ENCODE measurements around the gene LIPK. TPM values are rescaled to one million over a fixed set of nuclear protein-coding genes. Genes with fewer than 3 reads are reported as not detected.
"Not testable (repeated sequence)": the region's sequence is repeated elsewhere in the genome, so short reads cannot be mapped to it uniquely, and the experiment has no call there.

LIPK gene
- total and polyA plus RNA-seq, 4 donors = not detected

- Histone ChIP-seq H3K36me3 (ENCODE audit: control insufficient read depth in 4 of 4, insufficient read depth in 4 of 4, low read length in 4 of 4) (no peaks in the 10 kb centered on the region), H3K9ac (ENCODE audit: insufficient read depth in 1 of 2, low read length in 2 of 2) (no peak overlapping the region), H3K27me3 (ENCODE audit: control insufficient read depth in 3 of 3, insufficient read depth in 3 of 3, low read length in 2 of 3) (no peaks in the 10 kb centered on the region), H3K4me3 (no peak overlapping the region), H3K4me1 (ENCODE audit: control insufficient read depth in 5 of 5, insufficient read depth in 5 of 5, low read length in 5 of 5) (no peaks in the 10 kb centered on the region), H3K27ac (ENCODE audit: low read depth in 1 of 2, low read length in 1 of 2) (no peak overlapping the region), H3K9me3 (ENCODE audit: control insufficient read depth in 4 of 4, insufficient read depth in 3 of 4, low read length in 3 of 4) (no peaks in the 10 kb centered on the region)
- WGBS, 2 donors = 26 to 37% methylated on average over 6 of the region's 6 CpGs
- TF ChIP-seq, protein P1, sequence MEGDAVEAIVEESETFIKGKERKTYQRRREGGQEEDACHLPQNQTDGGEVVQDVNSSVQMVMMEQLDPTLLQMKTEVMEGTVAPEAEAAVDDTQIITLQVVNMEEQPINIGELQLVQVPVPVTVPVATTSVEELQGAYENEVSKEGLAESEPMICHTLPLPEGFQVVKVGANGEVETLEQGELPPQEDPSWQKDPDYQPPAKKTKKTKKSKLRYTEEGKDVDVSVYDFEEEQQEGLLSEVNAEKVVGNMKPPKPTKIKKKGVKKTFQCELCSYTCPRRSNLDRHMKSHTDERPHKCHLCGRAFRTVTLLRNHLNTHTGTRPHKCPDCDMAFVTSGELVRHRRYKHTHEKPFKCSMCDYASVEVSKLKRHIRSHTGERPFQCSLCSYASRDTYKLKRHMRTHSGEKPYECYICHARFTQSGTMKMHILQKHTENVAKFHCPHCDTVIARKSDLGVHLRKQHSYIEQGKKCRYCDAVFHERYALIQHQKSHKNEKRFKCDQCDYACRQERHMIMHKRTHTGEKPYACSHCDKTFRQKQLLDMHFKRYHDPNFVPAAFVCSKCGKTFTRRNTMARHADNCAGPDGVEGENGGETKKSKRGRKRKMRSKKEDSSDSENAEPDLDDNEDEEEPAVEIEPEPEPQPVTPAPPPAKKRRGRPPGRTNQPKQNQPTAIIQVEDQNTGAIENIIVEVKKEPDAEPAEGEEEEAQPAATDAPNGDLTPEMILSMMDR (IDR thresholded peaks at IDR 0.05; ENCODE audit: control extremely low read depth, extremely low read depth) = no peak
- DNase-seq (peak in 2 of 3 donors; percentile 32 to 35), ATAC-seq (ENCODE audit: insufficient read depth, low FRiP score) (no peak)
Measured at GRCh38 chr10:88731296-88731695, 25.2 kb downstream of the LIPK start.

GRCh38 chr10:88733215-88733614 lies 27.2 kb downstream of the LIPK start:
- H3K9ac ChIP-seq (ENCODE audit: insufficient read depth in 1 of 2, low read length in 2 of 2) = no peak overlapping the region
- H3K27me3 ChIP-seq (ENCODE audit: control insufficient read depth in 3 of 3, insufficient read depth in 3 of 3, low read length in 2 of 3) = no peaks in the 10 kb centered on the region
- ATAC-seq (ENCODE audit: insufficient read depth, low FRiP score) (no peak), DNase-seq (no peak)
- H3K4me3 ChIP-seq = no peak overlapping the region
- TF ChIP-seq, protein P1 (IDR thresholded peaks at IDR 0.05; ENCODE audit: control extremely low read depth, extremely low read depth) = no peak
- WGBS, 2 donors = 88 to 97% methylated on average over 2 of the region's 2 CpGs
- no peaks in the 10 kb centered on the region for H3K4me1 ChIP-seq (ENCODE audit: control insufficient read depth in 5 of 5, insufficient read depth in 5 of 5, low read length in 5 of 5)
- no peaks in the 10 kb centered on the region for H3K36me3 ChIP-seq (ENCODE audit: control insufficient read depth in 4 of 4, insufficient read depth in 4 of 4, low read length in 4 of 4)
- no peak overlapping the region for H3K27ac ChIP-seq (ENCODE audit: low read depth in 1 of 2, low read length in 1 of 2)
- H3K9me3 ChIP-seq (ENCODE audit: control insufficient read depth in 4 of 4, insufficient read depth in 3 of 4, low read length in 3 of 4) = no peaks in the 10 kb centered on the region

DNA sequence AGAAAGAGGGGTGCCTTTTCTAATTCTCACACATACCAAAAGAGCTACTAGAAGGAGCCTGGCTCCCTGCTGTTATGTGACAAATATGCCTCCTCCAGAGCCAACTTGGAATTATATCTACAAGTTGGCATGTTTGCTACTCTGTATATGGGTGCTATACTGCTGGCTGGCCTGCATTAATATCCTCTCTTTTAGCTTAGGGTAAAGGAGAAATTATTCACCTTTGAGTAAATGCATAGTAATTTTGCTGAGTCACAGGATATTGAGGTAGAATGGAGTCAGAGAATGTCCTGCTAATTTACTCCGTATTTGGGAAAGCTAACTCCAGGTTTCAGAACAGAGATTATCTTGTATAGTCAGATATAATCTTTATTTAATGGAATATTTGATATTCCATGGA lies 29.6 kb downstream of the LIPK start:
- no peaks in the 10 kb centered on the region for H3K36me3 ChIP-seq (ENCODE audit: control insufficient read depth in 4 of 4, insufficient read depth in 4 of 4, low read length in 4 of 4)
- DNase-seq (no peak), ATAC-seq (ENCODE audit: insufficient read depth, low FRiP score) (no peak)
- no peaks in the 10 kb centered on the region for H3K4me1 ChIP-seq (ENCODE audit: control insufficient read depth in 5 of 5, insufficient read depth in 5 of 5, low read length in 5 of 5)
- TF ChIP-seq, protein P1 (IDR thresholded peaks at IDR 0.05; ENCODE audit: control extremely low read depth, extremely low read depth) = no peak
- H3K4me3 ChIP-seq = no peak overlapping the region
- no peak overlapping the region for H3K27ac ChIP-seq (ENCODE audit: low read depth in 1 of 2, low read length in 1 of 2)
- H3K27me3 ChIP-seq (ENCODE audit: control insufficient read depth in 3 of 3, insufficient read depth in 3 of 3, low read length in 2 of 3) = no peaks in the 10 kb centered on the region
- H3K9ac ChIP-seq (ENCODE audit: insufficient read depth in 1 of 2, low read length in 2 of 2) = no peak overlapping the region
- H3K9me3 ChIP-seq (ENCODE audit: control insufficient read depth in 4 of 4, insufficient read depth in 3 of 4, low read length in 3 of 4) = no peaks in the 10 kb centered on the region
- WGBS, 2 donors = 50 to 69% methylated on average over 1 of the region's 1 CpG

DNA sequence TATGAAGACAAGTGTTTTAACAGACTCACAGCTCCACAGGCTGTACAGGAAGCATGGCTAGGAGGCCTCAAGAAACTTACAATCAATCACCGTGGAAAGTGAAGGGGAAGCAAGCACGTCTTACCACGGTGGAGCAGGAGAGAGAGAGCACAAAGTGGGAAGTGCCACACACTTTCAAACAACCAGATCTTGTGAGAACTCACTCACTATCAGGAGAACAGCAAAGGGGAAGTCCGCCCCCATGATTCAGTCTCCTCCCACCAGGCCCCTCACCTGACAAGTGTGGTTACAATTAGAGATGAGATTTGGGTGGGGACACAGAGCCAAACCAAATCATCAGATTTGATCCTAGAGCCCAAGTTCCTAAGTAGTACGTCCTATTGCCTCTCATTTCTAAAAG lies 35.9 kb downstream of the LIPK start:
- not testable (repeated sequence) for H3K9me3 ChIP-seq (ENCODE audit: control insufficient read depth in 4 of 4, insufficient read depth in 3 of 4, low read length in 3 of 4); DNase-seq; H3K27me3 ChIP-seq (ENCODE audit: control insufficient read depth in 3 of 3, insufficient read depth in 3 of 3, low read length in 2 of 3); H3K27ac ChIP-seq (ENCODE audit: low read depth in 1 of 2, low read length in 1 of 2); H3K4me1 ChIP-seq (ENCODE audit: control insufficient read depth in 5 of 5, insufficient read depth in 5 of 5, low read length in 5 of 5); H3K9ac ChIP-seq (ENCODE audit: insufficient read depth in 1 of 2, low read length in 2 of 2); H3K4me3 ChIP-seq; ATAC-seq (ENCODE audit: insufficient read depth, low FRiP score); H3K36me3 ChIP-seq (ENCODE audit: control insufficient read depth in 4 of 4, insufficient read depth in 4 of 4, low read length in 4 of 4)
- 33 to 46% methylated on average over 5 of the region's 5 CpGs for WGBS, 2 donors

All from lung (tissue), 12 donors.